Karpas-422 (cell line): Measurements from ENCODE around the gene HIVEP3. TPM values are rescaled to one million over a fixed set of nuclear protein-coding genes. Genes with fewer than 3 reads are reported as not detected.

Experiments
- DNase-seq: peaks from one replicate; pipeline ENCODE4 v3.0.0-alpha.2; 2015
- H2AFZ ChIP-seq: fragments of 200-600 bp; sonication (generic); 2 replicates; pipeline ENCODE4 v1.6.1; 2014; ENCODE audit warnings: antibody characterized with exemption, low read length, mixed read lengths
- H3K27ac ChIP-seq: fragments of 200-600 bp; sonication (generic); 2 replicates; pipeline ENCODE4 v1.5.1; 2014; ENCODE audit warnings: mild to moderate bottlenecking, low read length, moderate library complexity
- H3K27me3 ChIP-seq: fragments of 200-600 bp; sonication (generic); 2 replicates; pipeline ENCODE4 v1.6.1; 2014; ENCODE audit warnings: low read length, mixed read lengths
- H3K36me3 ChIP-seq: fragments of 200-600 bp; sonication (generic); 2 replicates; pipeline ENCODE4 v1.6.1; 2014; ENCODE audit warnings: low read length, mixed read lengths; ENCODE audit not compliant: insufficient read depth
- H3K4me1 ChIP-seq: fragments of 200-600 bp; sonication (generic); 2 replicates; pipeline ENCODE4 v1.6.1; 2014; ENCODE audit warnings: mild to moderate bottlenecking, low read length, mixed read lengths
- H3K4me2 ChIP-seq: fragments of 200-600 bp; sonication (generic); 2 replicates; pipeline ENCODE4 v1.6.1; 2014; ENCODE audit warnings: low read length, low read depth, mild to moderate bottlenecking; ENCODE audit not compliant: poor library complexity, severe bottlenecking
- H3K4me3 ChIP-seq: fragments of 200-600 bp; sonication (generic); 2 replicates; pipeline ENCODE4 v1.5.1; 2014; ENCODE audit warnings: mild to moderate bottlenecking, antibody characterized with exemption, low read length, mixed read lengths
- H3K79me2 ChIP-seq: fragments of 200-600 bp; sonication (generic); 2 replicates; pipeline ENCODE4 v1.6.1; 2014; ENCODE audit warnings: mild to moderate bottlenecking, low read length, mixed read lengths
- H3K9ac ChIP-seq: fragments of 200-600 bp; sonication (generic); 2 replicates; pipeline ENCODE4 v1.6.0; 2014; ENCODE audit warnings: low read length
- H3K9me2 ChIP-seq: fragments of 200-600 bp; sonication (generic), shearing (Covaris generic); replicated peaks from 2 replicates; pipeline ENCODE4 v1.6.0; 2014; ENCODE audit warnings: mild to moderate bottlenecking, low read length, moderate library complexity; ENCODE audit not compliant: insufficient read depth
- H3K9me3 ChIP-seq: fragments of 300-700, 200-600 bp; sonication (generic); 2 replicates; pipeline ENCODE4 v1.6.1; 2014; ENCODE audit warnings: low read length, mixed read lengths
- H4K20me1 ChIP-seq: fragments of 200-600 bp; sonication (generic); 2 replicates; pipeline ENCODE4 v1.6.1; 2014; ENCODE audit warnings: mild to moderate bottlenecking, antibody characterized with exemption, low read length, low read depth; ENCODE audit not compliant: insufficient read depth
- total RNA-seq: library from RNA; depleted of rRNA; stranded (reverse); fragments of >200 nt; shearing (Covaris generic); gene quantifications from 2 replicates; pipeline ENCODE4 v1.2.3, GENCODE V29; 2014; ENCODE audit warnings: low replicate concordance

Gene HIVEP3
- total RNA-seq, 1 experiment from 2014 or later = 1.3 TPM

- H3K4me1 ChIP-seq = peaks cover 12% of the 10 kb centered on the region
- no peak overlapping the region for H3K9ac ChIP-seq
- H3K9me2 ChIP-seq = no peaks in the 10 kb centered on the region
- no peak overlapping the region for H3K4me2 ChIP-seq
- H3K27ac ChIP-seq = no peak overlapping the region
- H3K27me3 ChIP-seq = no peaks in the 10 kb centered on the region
- H2AFZ ChIP-seq = no peak overlapping the region
- no peaks in the 10 kb centered on the region for H3K79me2 ChIP-seq
- no peaks in the 10 kb centered on the region for H4K20me1 ChIP-seq
- no peak for DNase-seq
- H3K9me3 ChIP-seq = no peaks in the 10 kb centered on the region
- H3K36me3 ChIP-seq = no peaks in the 10 kb centered on the region
- no peak overlapping the region for H3K4me3 ChIP-seq
Measured at GRCh38 chr1:41780322-41780721, 138.4 kb downstream of the HIVEP3 start.

GRCh38 chr1:41779360-41779759 lies 139.4 kb downstream of the HIVEP3 start:
- H4K20me1 ChIP-seq = no peaks in the 10 kb centered on the region
- H3K36me3 ChIP-seq = no peaks in the 10 kb centered on the region
- no peak overlapping the region for H3K4me2 ChIP-seq
- peaks cover 4% of the 10 kb centered on the region for H3K4me1 ChIP-seq
- no peaks in the 10 kb centered on the region for H3K79me2 ChIP-seq
- peak; percentile 66 for DNase-seq
- H3K27me3 ChIP-seq = no peaks in the 10 kb centered on the region
- no peaks in the 10 kb centered on the region for H3K9me3 ChIP-seq
- no peak overlapping the region for H2AFZ ChIP-seq
- H3K27ac ChIP-seq = no peak overlapping the region
- H3K9ac ChIP-seq = no peak overlapping the region
- H3K4me3 ChIP-seq = no peak overlapping the region
- H3K9me2 ChIP-seq = no peaks in the 10 kb centered on the region

GRCh38 chr1:41777695-41778094 lies 141.0 kb downstream of the HIVEP3 start:
- Histone ChIP-seq H3K4me3 (no peak overlapping the region), H3K79me2 (no peaks in the 10 kb centered on the region), H3K9me3 (no peaks in the 10 kb centered on the region), H4K20me1 (no peaks in the 10 kb centered on the region), H3K27ac (no peak overlapping the region), H3K9me2 (no peaks in the 10 kb centered on the region), H3K27me3 (no peaks in the 10 kb centered on the region), H3K36me3 (no peaks in the 10 kb centered on the region), H3K4me1 (peaks cover 3% of the 10 kb centered on the region; the same call in 1 of the 2 replicates), H3K9ac (no peak overlapping the region), H2AFZ (no peak overlapping the region), H3K4me2 (no peak overlapping the region)
- DNase-seq = no peak

GRCh38 chr1:41776891-41777441 lies 141.8 kb downstream of the HIVEP3 start:
- no peak overlapping the region for H2AFZ ChIP-seq
- H3K4me1 ChIP-seq = peaks cover 3% of the 10 kb centered on the region; the same call in 1 of the 2 replicates
- no peaks in the 10 kb centered on the region for H3K9me2 ChIP-seq
- H3K4me3 ChIP-seq = no peak overlapping the region
- H3K27ac ChIP-seq = no peak overlapping the region
- H3K79me2 ChIP-seq = no peaks in the 10 kb centered on the region
- H3K4me2 ChIP-seq = no peak overlapping the region
- no peaks in the 10 kb centered on the region for H4K20me1 ChIP-seq
- no peak overlapping the region for H3K9ac ChIP-seq
- DNase-seq = no peak
- H3K36me3 ChIP-seq = no peaks in the 10 kb centered on the region
- H3K9me3 ChIP-seq = no peaks in the 10 kb centered on the region
- no peaks in the 10 kb centered on the region for H3K27me3 ChIP-seq

- no peaks in the 10 kb centered on the region for H4K20me1 ChIP-seq
- H3K27ac ChIP-seq = no peak overlapping the region
- H3K9me3 ChIP-seq = no peaks in the 10 kb centered on the region
- H3K36me3 ChIP-seq = no peaks in the 10 kb centered on the region
- H2AFZ ChIP-seq = no peak overlapping the region
- no peaks in the 10 kb centered on the region for H3K27me3 ChIP-seq
- peaks cover 3% of the 10 kb centered on the region; the same call in 1 of the 2 replicates for H3K4me1 ChIP-seq
- no peak overlapping the region for H3K9ac ChIP-seq
- no peak overlapping the region for H3K4me2 ChIP-seq
- H3K9me2 ChIP-seq = no peaks in the 10 kb centered on the region
- DNase-seq = no peak
- H3K79me2 ChIP-seq = no peaks in the 10 kb centered on the region
- no peak overlapping the region for H3K4me3 ChIP-seq
Measured at GRCh38 chr1:41775956-41776585, 142.7 kb downstream of the HIVEP3 start.

- Histone ChIP-seq H3K9ac (no peak overlapping the region), H3K79me2 (no peaks in the 10 kb centered on the region), H3K4me3 (no peak overlapping the region), H3K27me3 (no peaks in the 10 kb centered on the region), H2AFZ (no peak overlapping the region), H3K9me2 (no peaks in the 10 kb centered on the region), H4K20me1 (no peaks in the 10 kb centered on the region), H3K4me1 (peaks cover 9% of the 10 kb centered on the region), H3K9me3 (no peaks in the 10 kb centered on the region), H3K36me3 (no peaks in the 10 kb centered on the region), H3K27ac (no peak overlapping the region), H3K4me2 (no peak overlapping the region)
- DNase-seq = no peak
Measured at GRCh38 chr1:41774471-41774990, 144.2 kb downstream of the HIVEP3 start.

- no peak for DNase-seq
Measured at GRCh38 chr1:41773842-41774241, 144.9 kb downstream of the HIVEP3 start.

GRCh38 chr1:41773144-41773591 lies 145.6 kb downstream of the HIVEP3 start:
- Histone ChIP-seq H3K4me3 (no peak overlapping the region), H3K27me3 (no peaks in the 10 kb centered on the region), H3K4me2 (no peak overlapping the region), H3K9ac (no peak overlapping the region), H3K9me3 (no peaks in the 10 kb centered on the region), H4K20me1 (no peaks in the 10 kb centered on the region), H3K79me2 (no peaks in the 10 kb centered on the region), H3K27ac (no peak overlapping the region), H3K4me1 (peaks cover 20% of the 10 kb centered on the region), H3K36me3 (no peaks in the 10 kb centered on the region), H3K9me2 (no peaks in the 10 kb centered on the region), H2AFZ (no peak overlapping the region)
- no peak for DNase-seq

More at GRCh38 chr1:41773842-41774241, 144.9 kb downstream of the HIVEP3 start:
- peaks cover 13% of the 10 kb centered on the region for H3K4me1 ChIP-seq
- no peaks in the 10 kb centered on the region for H4K20me1 ChIP-seq
- no peaks in the 10 kb centered on the region for H3K9me3 ChIP-seq
- H3K4me3 ChIP-seq = no peak overlapping the region
- no peaks in the 10 kb centered on the region for H3K27me3 ChIP-seq
- no peak overlapping the region for H3K9ac ChIP-seq
- no peaks in the 10 kb centered on the region for H3K79me2 ChIP-seq
- H3K27ac ChIP-seq = no peak overlapping the region
- H3K36me3 ChIP-seq = no peaks in the 10 kb centered on the region
- no peak overlapping the region for H3K4me2 ChIP-seq
- H2AFZ ChIP-seq = no peak overlapping the region
- H3K9me2 ChIP-seq = no peaks in the 10 kb centered on the region
